ENCODE results near the gene TNIK.

TNIK gene

GRCh38 chr3:171186817-171187500, 273.2 kb downstream of the TNIK start:
- no peak for DNase-seq (ENCODE audit: low spot score)

GRCh38 chr3:171186383-171186782, 273.8 kb downstream of the TNIK start:
- DNase-seq (ENCODE audit: low spot score), result no peak

GRCh38 chr3:171185959-171186358, 274.2 kb downstream of the TNIK start:
- no peak for DNase-seq (ENCODE audit: low spot score)

- peak; percentile 39 for DNase-seq (ENCODE audit: low spot score)
Measured at GRCh38 chr3:171184372-171184771, 275.8 kb downstream of the TNIK start.

- no peak for DNase-seq (ENCODE audit: low spot score)
Measured at GRCh38 chr3:171183042-171183441, 277.2 kb downstream of the TNIK start.

GRCh38 chr3:171181907-171182690, 278.1 kb downstream of the TNIK start:
- DNase-seq (ENCODE audit: low spot score), result no peak

GRCh38 chr3:171178714-171179113, 281.5 kb downstream of the TNIK start:
- DNase-seq (ENCODE audit: low spot score), result no peak

GRCh38 chr3:171177553-171177952, 282.7 kb downstream of the TNIK start:
- DNase-seq (ENCODE audit: low spot score), result no peak

GRCh38 chr3:171177056-171177455, 283.1 kb downstream of the TNIK start:
- no peak for DNase-seq (ENCODE audit: low spot score)

- no peak for DNase-seq (ENCODE audit: low spot score)
Measured at GRCh38 chr3:171176244-171176933, 283.8 kb downstream of the TNIK start.

- DNase-seq (ENCODE audit: low spot score), result no peak
Measured at GRCh38 chr3:171175741-171176234, 284.4 kb downstream of the TNIK start.

GRCh38 chr3:171173736-171174135, 286.5 kb downstream of the TNIK start:
- DNase-seq (ENCODE audit: low spot score), result no peak

GRCh38 chr3:171172070-171172469, 288.1 kb downstream of the TNIK start:
- no peak for DNase-seq (ENCODE audit: low spot score)

GRCh38 chr3:171169866-171170265, 290.3 kb downstream of the TNIK start:
- DNase-seq (ENCODE audit: low spot score), result no peak

GRCh38 chr3:171169443-171169842, 290.8 kb downstream of the TNIK start:
- no peak for DNase-seq (ENCODE audit: low spot score)

- no peak for DNase-seq (ENCODE audit: low spot score)
Measured at GRCh38 chr3:171168551-171168950, 291.7 kb downstream of the TNIK start.

GRCh38 chr3:171168086-171168485, 292.1 kb downstream of the TNIK start:
- no peak for DNase-seq (ENCODE audit: low spot score)

GRCh38 chr3:171165983-171166382, 294.2 kb downstream of the TNIK start:
- DNase-seq (ENCODE audit: low spot score), result peak; percentile 56

GRCh38 chr3:171165499-171165921, 294.7 kb downstream of the TNIK start:
- no peak for DNase-seq (ENCODE audit: low spot score)

- no peak for DNase-seq (ENCODE audit: low spot score)
Measured at GRCh38 chr3:171164067-171164465, 296.1 kb downstream of the TNIK start.

GRCh38 chr3:171163101-171164066, 296.8 kb downstream of the TNIK start:
- DNase-seq (ENCODE audit: low spot score), result peak; percentile 57

GRCh38 chr3:171160325-171160724, 299.9 kb downstream of the TNIK start:
- no peak for DNase-seq (ENCODE audit: low spot score)
